GM12874 (cell line): ENCODE measurements around the gene C1orf226.

Source experiments
- CTCF ChIP-seq: IDR thresholded peaks from 2 replicates; pipeline ENCODE4 v1.5.1; 2011; ENCODE audit warnings: low read depth, mild to moderate bottlenecking, control low read depth, low read length, moderate library complexity; ENCODE audit not compliant: insufficient read depth

The C1orf226 gene

GRCh38 chr1:162381941-162382750 lies 618 bp downstream of the C1orf226 start:
- TF ChIP-seq CTCF = no peak

GRCh38 chr1:162383091-162383490 lies 1.6 kb downstream of the C1orf226 start:
- no peak for TF ChIP-seq CTCF

GRCh38 chr1:162383516-162383915 lies 2.0 kb downstream of the C1orf226 start:
- no peak for TF ChIP-seq CTCF

- no peak for TF ChIP-seq CTCF
These were observed 2.6 kb downstream of the C1orf226 start for GRCh38 chr1:162384116-162384515.

- no peak for TF ChIP-seq CTCF
These were observed 3.2 kb downstream of the C1orf226 start for GRCh38 chr1:162384601-162385279.

- TF ChIP-seq CTCF = no peak
These were observed 3.7 kb downstream of the C1orf226 start for GRCh38 chr1:162385280-162385623.

- no peak for TF ChIP-seq CTCF
These were observed 4.2 kb downstream of the C1orf226 start for GRCh38 chr1:162385702-162386101.
